ENCODE results near the gene LNX2. TPM values are rescaled to one million over a fixed set of nuclear protein-coding genes. Genes with fewer than 3 reads are reported as not detected.

Gene LNX2
- total RNA-seq, 2 experiments from 2014 or later: 4.5 to 4.6 TPM

DNA sequence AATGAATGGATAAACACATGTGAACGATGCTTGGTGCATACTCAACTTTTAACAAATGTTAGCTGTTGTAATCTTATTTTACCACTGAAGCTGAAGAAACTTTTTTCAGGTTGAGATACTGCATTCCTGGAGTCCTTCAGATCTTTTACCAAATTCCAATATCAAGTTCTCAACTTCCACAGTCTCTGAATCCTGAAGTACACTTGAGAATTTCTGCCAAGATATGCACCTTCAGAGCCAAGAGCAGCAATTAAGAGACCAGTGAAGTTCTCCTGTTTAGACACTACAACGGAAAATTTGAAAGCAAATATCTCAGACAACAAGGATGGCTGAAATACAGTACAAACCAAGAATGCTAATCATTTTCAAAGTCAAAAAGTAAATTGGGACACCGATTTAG is 85.3 kb downstream of the LNX2 start:
- no peak for DNase-seq
- TF ChIP-seq, protein P1, sequence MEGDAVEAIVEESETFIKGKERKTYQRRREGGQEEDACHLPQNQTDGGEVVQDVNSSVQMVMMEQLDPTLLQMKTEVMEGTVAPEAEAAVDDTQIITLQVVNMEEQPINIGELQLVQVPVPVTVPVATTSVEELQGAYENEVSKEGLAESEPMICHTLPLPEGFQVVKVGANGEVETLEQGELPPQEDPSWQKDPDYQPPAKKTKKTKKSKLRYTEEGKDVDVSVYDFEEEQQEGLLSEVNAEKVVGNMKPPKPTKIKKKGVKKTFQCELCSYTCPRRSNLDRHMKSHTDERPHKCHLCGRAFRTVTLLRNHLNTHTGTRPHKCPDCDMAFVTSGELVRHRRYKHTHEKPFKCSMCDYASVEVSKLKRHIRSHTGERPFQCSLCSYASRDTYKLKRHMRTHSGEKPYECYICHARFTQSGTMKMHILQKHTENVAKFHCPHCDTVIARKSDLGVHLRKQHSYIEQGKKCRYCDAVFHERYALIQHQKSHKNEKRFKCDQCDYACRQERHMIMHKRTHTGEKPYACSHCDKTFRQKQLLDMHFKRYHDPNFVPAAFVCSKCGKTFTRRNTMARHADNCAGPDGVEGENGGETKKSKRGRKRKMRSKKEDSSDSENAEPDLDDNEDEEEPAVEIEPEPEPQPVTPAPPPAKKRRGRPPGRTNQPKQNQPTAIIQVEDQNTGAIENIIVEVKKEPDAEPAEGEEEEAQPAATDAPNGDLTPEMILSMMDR (IDR thresholded peaks at IDR 0.05): no peak
- no peaks in the 10 kb centered on the region for H3K36me3 Mint-ChIP-seq (ENCODE audit: low read depth)
- no peaks in the 10 kb centered on the region for H3K9me3 Mint-ChIP-seq
- peaks cover 2% of the 10 kb centered on the region for H3K27me3 Mint-ChIP-seq
- ChIA-PET CTCF (interaction anchor here (0.9 to 4.8 kb wide), 4 partner anchors 9 to 292 kb away, joined by 3 to 37 read pairs (median 3); no protein-coding TSS in a partner anchor), POLR2A (interaction anchor here (1.4 kb wide), 1 partner anchor 11 kb away, joined by 3 read pairs; no protein-coding TSS in a partner anchor)
- H3K4me3 Mint-ChIP-seq: no peak overlapping the region
- no peak overlapping the region for H3K27ac Mint-ChIP-seq
- intact Hi-C loops (cut with micrococcal nuclease): no loop called here
- no peak for ATAC-seq
- H3K4me1 Mint-ChIP-seq (ENCODE audit: low read depth): peaks cover 7% of the 10 kb centered on the region

DNA sequence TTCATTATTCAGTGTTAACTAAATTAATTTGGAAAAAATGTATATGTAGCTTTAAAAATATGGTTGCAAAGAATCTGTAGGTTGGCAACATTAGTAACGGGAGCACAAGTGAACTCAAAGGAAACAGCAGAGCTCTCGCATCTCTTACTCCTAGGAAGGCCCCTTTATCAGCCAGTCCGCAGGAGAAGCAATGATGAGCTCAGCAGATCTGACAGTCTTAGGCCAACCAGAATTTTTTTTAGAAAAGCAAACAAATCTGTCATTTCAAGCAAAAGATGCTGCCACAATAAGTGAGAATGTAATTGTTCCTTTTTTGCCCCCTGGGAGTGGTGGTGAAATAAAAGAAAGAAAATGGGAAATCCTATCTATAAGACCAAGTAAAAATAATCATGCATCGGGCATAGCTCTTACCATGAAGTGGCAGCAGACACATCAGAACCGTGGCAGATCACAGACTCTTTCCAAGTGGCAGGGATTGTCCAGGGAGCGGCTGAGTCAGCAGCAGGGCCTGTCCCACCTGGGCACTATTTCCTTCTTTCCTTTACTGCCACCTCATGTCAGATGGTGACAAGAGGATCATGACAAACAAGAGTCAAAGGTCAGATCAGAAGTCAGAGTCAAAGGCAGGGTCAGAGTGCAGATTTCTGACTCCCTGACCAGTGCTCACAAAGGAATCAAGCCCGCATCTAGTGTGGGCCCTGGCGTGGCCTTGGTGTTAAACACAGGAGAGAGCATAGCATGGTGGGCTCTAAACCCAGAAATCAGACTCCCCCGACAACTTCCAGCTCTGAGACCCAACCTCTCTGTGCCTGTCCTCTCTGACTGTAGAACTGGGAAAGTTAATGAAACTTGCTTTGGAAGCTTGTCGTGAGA is 86.0 kb downstream of the LNX2 start:
- no peaks in the 10 kb centered on the region for H3K36me3 Mint-ChIP-seq (ENCODE audit: low read depth)
- TF ChIP-seq, protein P1 (IDR thresholded peaks at IDR 0.05): no peak
- H3K27me3 Mint-ChIP-seq: peaks cover 2% of the 10 kb centered on the region
- DNase-seq: no peak
- POLR2A ChIA-PET: interaction anchor here (1.4 kb wide), 1 partner anchor 10 kb away, joined by 3 read pairs; no protein-coding TSS in a partner anchor
- no peaks in the 10 kb centered on the region for H3K9me3 Mint-ChIP-seq
- H3K27ac Mint-ChIP-seq: no peak overlapping the region
- CTCF ChIA-PET: interaction anchor here (0.9 to 4.8 kb wide), 9 partner anchors 9 to 419 kb away, joined by 3 to 37 read pairs (median 4); no protein-coding TSS in a partner anchor
- ATAC-seq: no peak
- no peak overlapping the region for H3K4me3 Mint-ChIP-seq
- intact Hi-C loops (cut with micrococcal nuclease): no loop called here
- H3K4me1 Mint-ChIP-seq (ENCODE audit: low read depth): peaks cover 7% of the 10 kb centered on the region

DNA sequence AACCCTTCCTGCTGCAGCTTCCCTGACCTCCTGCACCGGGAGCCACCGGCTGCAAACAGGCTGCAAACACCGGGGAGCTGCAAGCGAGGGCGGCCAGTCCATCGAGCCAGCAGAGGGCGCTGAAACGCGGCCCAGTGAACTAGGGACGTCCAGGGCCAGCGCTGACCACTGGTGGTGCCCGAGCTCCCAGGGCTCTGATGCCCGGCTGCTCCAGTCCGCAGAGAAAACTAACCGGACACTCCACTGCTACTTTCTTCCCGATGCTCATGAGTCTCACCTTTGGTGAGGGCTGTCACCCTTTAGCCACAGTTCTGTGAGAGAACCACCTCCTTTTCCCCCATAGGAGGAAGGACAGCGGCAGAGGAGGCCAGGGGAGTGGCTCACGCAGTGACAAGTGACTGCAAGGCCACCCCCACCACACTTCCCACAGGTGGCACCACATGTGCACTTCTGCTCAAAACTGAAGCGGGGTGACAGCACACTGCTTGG is 87.1 kb downstream of the LNX2 start:
- H3K9me3 Mint-ChIP-seq: no peaks in the 10 kb centered on the region
- intact Hi-C loops (cut with micrococcal nuclease): loop anchor here (2.0 kb wide), 1 partner anchor 294 kb away; no protein-coding TSS in a partner anchor
- H3K4me1 Mint-ChIP-seq (ENCODE audit: low read depth): peaks cover 7% of the 10 kb centered on the region
- no peaks in the 10 kb centered on the region for H3K36me3 Mint-ChIP-seq (ENCODE audit: low read depth)
- ATAC-seq (peak; percentile 82), DNase-seq (peak; percentile 66)
- CTCF ChIA-PET: interaction anchor here (0.7 to 4.8 kb wide), 23 partner anchors 9 to 421 kb away, joined by 3 to 37 read pairs (median 4); partner anchors contain the start of gene LNX2
- H3K27me3 Mint-ChIP-seq: peaks cover 2% of the 10 kb centered on the region
- TF ChIP-seq, protein P1 (IDR thresholded peaks at IDR 0.05): peak; percentile 90
- POLR2A ChIA-PET: no interaction called here
- H3K27ac Mint-ChIP-seq: no peak overlapping the region
- H3K4me3 Mint-ChIP-seq: no peak overlapping the region

DNA sequence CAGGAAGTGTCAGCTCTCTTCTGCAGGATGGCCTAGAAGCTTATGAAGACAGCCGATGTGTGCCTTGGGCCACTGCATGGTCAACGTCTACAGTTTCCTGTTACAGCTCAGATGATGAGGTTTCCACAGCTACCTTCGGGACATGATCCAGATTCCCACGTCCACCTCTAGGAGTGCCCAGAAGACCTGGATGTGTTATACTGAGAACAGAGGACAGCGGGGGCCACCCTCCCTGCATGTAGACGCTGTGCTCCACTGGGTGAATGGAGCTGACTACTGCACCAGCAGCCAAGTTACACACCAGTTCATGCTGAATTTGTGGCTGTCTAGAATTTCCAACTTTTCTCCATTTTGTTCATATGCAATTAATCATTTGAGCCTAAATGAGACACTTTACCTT is 91.4 kb downstream of the LNX2 start:
- no peak for ATAC-seq
- Mint-ChIP-seq H3K27me3 (peaks cover 3% of the 10 kb centered on the region), H3K27ac (no peak overlapping the region), H3K9me3 (no peaks in the 10 kb centered on the region), H3K4me3 (no peak overlapping the region), H3K36me3 (ENCODE audit: low read depth) (no peaks in the 10 kb centered on the region), H3K4me1 (ENCODE audit: low read depth) (peaks cover 7% of the 10 kb centered on the region)
- POLR2A ChIA-PET: no interaction called here
- intact Hi-C loops (cut with micrococcal nuclease): no loop called here
- CTCF ChIA-PET: interaction anchor here (0.8 to 1.3 kb wide), 5 partner anchors 12 to 455 kb away, joined by 3 to 5 read pairs (median 3); no protein-coding TSS in a partner anchor
- no peak for DNase-seq
- TF ChIP-seq, protein P1 (IDR thresholded peaks at IDR 0.05): no peak
